Right ventricle myocardium superior (tissue), 1 donor: ENCODE data around the gene OR14A16. TPM values are rescaled to one million over a fixed set of nuclear protein-coding genes. Genes with fewer than 3 reads are reported as not detected.

Experiments used
- ATAC-seq: fragments of 200-7000 bp; cut with Tn5 transposase; one replicate; pipeline ENCODE4 v1.9.1; 2020; ENCODE audit warnings: mild to moderate bottlenecking; ENCODE audit not compliant: poor library complexity
- DNase-seq: peaks from one replicate; pipeline ENCODE4 v3.0.0-alpha.2; 2020
- intact Hi-C: fragments of 100-400 bp; cut with DNase I; formaldehyde crosslinking; loops from one replicate; pipeline ENCODE4 v1.11.2; 2022
- long read RNA-seq: library from polyadenylated mRNA; unstranded; transcript quantifications from one replicate; pipeline ENCODE4 v2.0.0, GENCODE V29; 2021
- total RNA-seq: library from RNA; stranded (reverse); fragmentation: NEBNext Ultra II Directional; extraction: Animal tissue kit (Norgen Biotek cat#: 25700); gene quantifications from one replicate; pipeline ENCODE4 v1.2.1, GENCODE V29; 2021
- donor health status: DM: no; HTN: yes; CAD: no; lungs with severe emphysema.

The OR14A16 gene, protein sequence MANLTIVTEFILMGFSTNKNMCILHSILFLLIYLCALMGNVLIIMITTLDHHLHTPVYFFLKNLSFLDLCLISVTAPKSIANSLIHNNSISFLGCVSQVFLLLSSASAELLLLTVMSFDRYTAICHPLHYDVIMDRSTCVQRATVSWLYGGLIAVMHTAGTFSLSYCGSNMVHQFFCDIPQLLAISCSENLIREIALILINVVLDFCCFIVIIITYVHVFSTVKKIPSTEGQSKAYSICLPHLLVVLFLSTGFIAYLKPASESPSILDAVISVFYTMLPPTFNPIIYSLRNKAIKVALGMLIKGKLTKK
- total RNA-seq = not detected
- long read RNA-seq = 0 reads

DNA sequence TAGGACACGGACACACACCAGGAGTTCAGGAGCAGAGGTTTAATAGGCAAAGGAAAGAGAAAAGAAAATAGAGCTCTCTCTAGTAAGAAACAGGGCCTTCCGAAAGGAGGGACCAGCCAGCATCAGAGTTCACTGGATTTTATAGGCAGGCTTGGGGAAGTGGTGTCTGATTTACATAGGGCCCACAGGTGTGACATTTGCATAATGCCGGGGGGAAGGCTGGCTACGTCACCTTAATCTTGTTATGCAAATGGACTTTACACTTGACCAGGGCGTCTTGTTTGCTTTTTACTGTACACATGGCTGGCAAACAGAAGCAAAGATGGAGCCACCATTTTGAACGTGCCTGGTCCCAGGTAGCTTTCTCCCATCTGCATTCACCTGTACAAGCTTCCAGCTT lies at the start of gene OR14A16:
TSS of gene OR14A16 (minus strand) at position 97 of the 400 bp plus-strand sequence. CDS start 8,390 bp downstream, outside the sequence.
- intact Hi-C loops = no loop called here
- DNase-seq (no peak), ATAC-seq (no peak)

DNA sequence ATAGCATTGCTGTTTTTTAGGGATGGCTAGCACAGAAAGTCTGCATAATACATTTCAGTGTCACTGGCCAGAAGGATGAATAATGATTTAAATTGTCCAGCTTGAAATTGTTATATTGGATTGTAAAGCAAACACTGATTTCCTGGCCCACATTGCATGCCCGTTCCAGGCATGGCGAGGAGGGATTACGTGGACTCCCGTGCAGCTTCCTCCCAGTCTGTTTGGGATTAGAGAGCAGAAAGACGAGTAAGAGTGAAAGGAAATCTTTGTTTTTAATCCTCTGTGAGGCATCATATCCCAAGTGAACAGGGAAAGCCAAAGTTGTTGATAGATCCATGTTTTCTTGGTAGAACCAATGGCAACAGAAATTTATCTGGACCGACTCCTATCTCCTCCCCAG lies 41.5 kb upstream of the OR14A16 start:
- intact Hi-C loops = no loop called here
- no peak for DNase-seq
- ATAC-seq = no peak

DNA sequence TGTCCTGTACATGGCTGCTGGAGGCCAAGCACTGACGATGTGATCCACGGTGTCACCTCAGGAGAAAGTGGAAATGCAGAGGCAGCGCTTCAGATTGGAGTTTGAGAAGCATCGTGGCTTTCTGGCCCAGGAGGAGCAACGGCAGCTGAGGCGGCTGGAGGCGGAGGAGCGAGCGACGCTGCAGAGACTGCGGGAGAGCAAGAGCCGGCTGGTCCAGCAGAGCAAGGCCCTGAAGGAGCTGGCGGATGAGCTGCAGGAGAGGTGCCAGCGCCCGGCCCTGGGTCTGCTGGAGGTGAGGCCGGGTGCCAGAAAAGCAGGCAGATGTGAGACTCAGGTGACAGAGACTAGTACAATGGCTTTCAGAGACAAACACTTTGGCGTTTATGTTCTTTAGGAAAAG lies 40.7 kb upstream of the OR14A16 start:
- intact Hi-C loops = no loop called here
- DNase-seq (no peak), ATAC-seq (no peak)

DNA sequence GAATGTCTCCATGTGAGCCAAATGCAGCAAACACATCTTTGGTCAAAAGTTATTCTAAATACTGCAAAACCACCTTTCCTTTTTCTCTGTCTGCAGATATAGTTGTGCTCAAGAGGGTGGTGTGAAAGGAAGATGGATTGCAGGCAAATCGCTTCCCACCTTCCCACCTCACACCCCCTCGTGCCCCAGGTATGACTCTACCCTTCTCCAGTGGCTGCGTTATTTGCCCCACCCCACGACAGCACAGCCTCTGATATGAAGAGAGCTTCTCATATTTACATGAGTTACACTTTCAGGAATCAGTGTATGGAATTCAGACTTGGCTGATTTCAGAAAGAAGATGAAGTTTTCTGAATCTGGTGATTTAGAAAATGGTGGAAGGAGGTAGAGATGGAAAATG lies 38.8 kb upstream of the OR14A16 start:
- DNase-seq (no peak), ATAC-seq (no peak)
- intact Hi-C loops = no loop called here

DNA sequence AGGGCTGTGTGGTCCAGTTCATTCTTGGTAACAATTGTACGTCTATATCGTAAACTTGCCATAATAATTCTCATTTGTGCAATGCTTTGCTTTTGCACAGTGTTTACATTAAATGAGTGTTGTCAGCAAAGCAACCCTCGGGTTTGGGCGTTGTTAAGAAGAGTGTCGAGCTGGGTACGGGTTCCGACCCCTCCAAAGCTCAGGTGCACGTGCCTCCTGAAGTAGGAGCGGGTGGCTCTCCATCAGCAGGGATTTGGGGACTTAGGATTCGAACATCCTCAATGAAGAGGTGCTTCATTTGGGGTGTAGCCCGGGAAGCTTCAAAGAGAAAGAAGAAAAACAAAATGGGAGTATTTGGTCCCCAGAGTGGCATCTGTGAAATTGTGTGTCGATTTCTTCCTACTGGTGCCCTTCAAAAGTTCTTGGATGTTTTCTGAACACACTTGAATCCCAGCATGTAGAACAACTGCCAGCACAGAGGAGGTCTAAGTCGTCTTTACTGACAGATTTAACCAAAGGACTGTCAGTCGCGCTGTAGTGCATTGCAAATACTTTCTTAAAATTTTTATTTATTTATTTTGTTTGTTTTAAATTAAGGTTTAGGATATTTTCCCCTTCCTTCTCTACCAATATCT lies 34.2 kb upstream of the OR14A16 start:
- DNase-seq (no peak), ATAC-seq (no peak)
- intact Hi-C loops = no loop called here

- intact Hi-C loops = no loop called here
- peak; percentile 18 for ATAC-seq
- DNase-seq = no peak
These were observed 33.4 kb upstream of the OR14A16 start, which contains the start of gene TRIM58 for GRCh38 chr1:247857069-247857984. Gene TRIM58, plus strand, starts transcription at chr1:247857187. Its CDS starts 60 bp downstream, at chr1:247857247.

DNA sequence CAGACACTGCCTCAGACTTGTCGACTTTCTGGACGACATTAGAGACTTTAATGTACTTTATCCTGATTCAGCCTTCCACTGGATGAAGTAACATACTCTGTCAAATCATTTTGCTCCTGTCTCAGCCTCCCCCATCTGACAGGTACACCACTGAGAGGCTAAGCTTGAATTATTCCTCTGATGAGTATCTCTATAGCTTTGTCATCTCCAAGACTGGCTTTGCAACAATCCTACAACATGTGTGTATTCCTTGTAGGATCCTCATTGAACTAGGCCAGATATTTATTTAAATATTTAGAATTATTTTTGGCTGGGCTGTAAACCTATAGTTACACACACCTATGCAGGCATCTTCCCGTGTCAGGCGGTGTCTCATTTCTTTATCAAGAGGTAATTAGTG lies 32.0 kb upstream of the OR14A16 start:
- intact Hi-C loops = no loop called here
- DNase-seq (no peak), ATAC-seq (no peak)

DNA sequence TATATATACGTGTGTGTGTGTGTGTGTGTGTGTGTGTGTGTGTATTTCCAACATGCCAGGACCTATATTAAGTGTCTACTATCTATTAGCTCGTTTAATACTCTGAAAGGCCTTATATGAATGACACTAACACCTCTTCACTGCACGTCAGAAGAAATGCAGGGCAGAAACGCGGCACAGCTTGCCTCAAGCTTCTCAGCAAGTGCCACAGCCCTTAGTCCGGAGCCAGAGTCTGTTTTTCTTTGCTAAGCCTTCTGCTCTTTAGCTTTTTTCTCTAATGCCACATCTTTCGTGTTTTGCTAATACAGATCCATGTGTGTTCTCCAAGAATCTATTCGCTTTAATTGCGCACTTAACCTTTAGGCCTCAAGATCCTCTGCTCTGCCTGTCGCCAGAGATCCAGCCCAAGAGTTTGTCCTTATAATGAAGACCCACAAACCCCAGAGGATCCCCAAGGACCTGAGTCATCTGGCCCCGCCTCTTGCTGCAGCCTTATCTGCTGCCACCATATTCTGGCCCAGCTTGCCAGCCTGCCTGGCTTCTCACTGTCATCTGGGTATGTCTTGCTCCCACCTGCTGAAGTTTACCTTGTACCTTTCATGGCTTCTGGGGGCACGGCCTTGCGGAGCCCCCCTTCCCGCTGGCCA lies 31.1 kb upstream of the OR14A16 start:
- no peak for DNase-seq
- intact Hi-C loops = no loop called here

DNA sequence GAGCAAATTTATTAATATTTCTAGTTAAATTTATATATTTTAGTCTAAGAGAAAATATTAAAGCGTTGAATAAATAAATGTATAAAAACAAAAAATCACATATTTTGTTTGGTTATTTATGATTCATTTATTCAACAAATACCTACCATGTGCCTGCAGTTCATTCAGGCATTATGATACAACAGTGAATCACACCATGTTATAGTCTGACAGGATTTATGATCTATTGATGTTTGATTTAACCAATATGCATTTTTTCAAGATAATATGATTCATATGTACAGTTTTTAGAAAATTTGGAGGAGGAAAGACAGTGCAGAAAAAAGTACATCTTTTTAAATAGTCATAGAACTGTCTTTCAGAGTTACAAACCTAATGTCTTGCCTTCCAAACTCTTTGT lies 25.7 kb upstream of the OR14A16 start:
- intact Hi-C loops = no loop called here
- ATAC-seq = no peak
- no peak for DNase-seq

More for the DNA sequence above, 31.1 kb upstream of the OR14A16 start:
- no peak for ATAC-seq

- no peak for ATAC-seq
- DNase-seq = no peak
- intact Hi-C loops = no loop called here
These were observed 24.4 kb upstream of the OR14A16 start for GRCh38 chr1:247848346-247848745.

GRCh38 chr1:247845693-247846017 lies 21.7 kb upstream of the OR14A16 start:
- ATAC-seq (no peak), DNase-seq (no peak)
- intact Hi-C loops = no loop called here

GRCh38 chr1:247845011-247845692 lies 21.2 kb upstream of the OR14A16 start:
- no peak for ATAC-seq
- no peak for DNase-seq
- intact Hi-C loops = no loop called here

- ATAC-seq (no peak), DNase-seq (no peak)
- intact Hi-C loops = no loop called here
These were observed 19.5 kb upstream of the OR14A16 start for GRCh38 chr1:247843411-247843810.

GRCh38 chr1:247841796-247842195 lies 17.9 kb upstream of the OR14A16 start, which contains the start of gene OR11L1:
Gene OR11L1, minus strand, starts transcription at chr1:247841896. Its CDS starts 0 bp downstream, at chr1:247841896.
- DNase-seq = no peak
- intact Hi-C loops = no loop called here
- no peak for ATAC-seq

DNA sequence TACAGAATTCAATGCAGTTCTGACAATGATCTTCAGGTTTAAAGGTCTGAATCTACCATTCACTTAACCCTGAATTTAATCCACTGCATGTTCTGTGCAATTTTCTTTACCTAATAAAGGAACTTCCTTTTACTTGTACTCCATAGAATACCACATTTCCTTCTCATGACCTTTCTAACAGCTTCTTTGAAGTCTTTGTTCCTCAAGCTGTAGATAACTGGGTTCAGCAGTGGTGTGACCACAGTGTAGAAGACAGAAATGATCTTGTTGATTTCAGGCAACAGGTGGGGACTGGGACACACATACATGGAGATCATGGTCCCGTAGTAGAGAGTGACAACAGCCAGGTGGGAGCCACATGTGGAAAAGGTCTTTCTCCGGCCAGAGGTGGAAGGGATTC lies 16.9 kb upstream of the OR14A16 start:
- no peak for DNase-seq
- intact Hi-C loops = no loop called here
- no peak for ATAC-seq

DNA sequence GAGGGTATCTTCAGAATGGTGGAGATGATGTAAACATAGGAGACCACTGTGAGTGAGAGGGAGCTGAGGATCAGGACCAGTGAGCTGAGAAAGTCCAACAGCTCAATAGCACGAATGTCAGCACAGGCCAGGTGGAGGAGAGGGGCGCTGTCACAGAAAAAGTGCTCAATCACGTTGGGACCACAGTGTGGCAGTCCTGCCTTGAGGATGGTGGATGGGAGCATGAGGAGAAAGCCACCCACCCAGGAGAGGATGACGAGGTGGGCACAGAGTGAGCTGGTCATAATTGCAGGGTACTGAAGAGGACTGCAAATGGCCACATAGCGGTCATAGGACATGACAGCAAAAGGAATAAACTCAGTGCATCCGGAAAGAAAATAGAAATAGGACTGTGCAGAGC lies 9.7 kb upstream of the OR14A16 start:
- DNase-seq (no peak), ATAC-seq (no peak)
- intact Hi-C loops = no loop called here

DNA sequence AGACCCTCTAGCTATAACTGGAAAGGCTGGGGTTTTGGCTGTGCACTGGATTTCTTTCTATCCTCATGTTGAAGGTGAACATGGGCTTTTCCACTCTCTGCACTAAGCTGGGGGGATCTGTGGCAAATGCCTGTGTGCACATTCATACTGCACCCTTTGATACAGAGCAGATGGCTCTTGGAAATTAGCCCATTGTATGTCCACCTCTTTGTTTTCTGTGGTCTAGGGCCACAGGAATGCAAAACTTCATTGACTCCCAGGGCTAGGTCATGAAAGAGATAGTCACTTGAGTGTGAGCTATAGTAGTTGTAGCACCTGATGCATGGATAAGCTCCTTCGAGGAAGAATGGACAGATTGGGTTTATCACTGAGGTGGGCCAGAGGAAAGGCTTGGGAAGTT lies 5.7 kb upstream of the OR14A16 start:
- ATAC-seq (no peak), DNase-seq (no peak)
- intact Hi-C loops = no loop called here

DNA sequence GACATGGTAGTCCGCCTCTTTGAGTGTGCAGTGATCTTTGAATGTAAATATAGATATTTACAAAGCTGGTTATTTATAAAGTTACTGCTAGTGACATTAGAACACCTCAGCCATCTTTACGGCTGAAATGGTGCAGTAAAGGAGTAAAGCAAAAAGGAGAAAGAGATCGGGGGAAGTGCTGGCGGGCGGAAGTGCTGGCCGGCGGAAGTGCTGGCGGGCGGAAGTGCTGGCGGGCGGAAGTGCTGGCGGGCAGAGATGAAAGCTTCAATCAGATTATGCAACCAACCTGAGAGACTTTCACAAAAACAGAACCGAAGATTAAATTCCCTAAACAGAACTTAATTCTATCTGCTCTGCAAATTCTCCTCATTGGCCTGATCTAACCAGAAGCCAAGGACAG lies 1.4 kb upstream of the OR14A16 start:
- ATAC-seq (no peak), DNase-seq (no peak)
- intact Hi-C loops = no loop called here
